ENCODE results near the gene MISFA.

MISFA gene

GRCh38 chr11:18599739-18600230 is at the start of gene MISFA:
MISFA (plus strand) TSS chr11:18599789; CDS start chr11:18599929, 140 bp downstream.
- no peak for DNase-seq (ENCODE audit: extremely low read depth, low read depth)
- TF ChIP-seq CTCF (IDR thresholded peaks at IDR 0.05; ENCODE audit: low read depth, low read length, missing control alignments): no peak
- no peak within 1 kb of the TSS for H3K4me3 ChIP-seq (replicated peaks; ENCODE audit: low read depth, low read length)

- H3K4me3 ChIP-seq (replicated peaks; ENCODE audit: low read depth, low read length): no peak overlapping the region
- DNase-seq (ENCODE audit: extremely low read depth, low read depth): no peak
- TF ChIP-seq CTCF (IDR thresholded peaks at IDR 0.05; ENCODE audit: low read depth, low read length, missing control alignments): no peak
Observed at GRCh38 chr11:18563090-18563730, 36.4 kb upstream of the MISFA start.

DNA sequence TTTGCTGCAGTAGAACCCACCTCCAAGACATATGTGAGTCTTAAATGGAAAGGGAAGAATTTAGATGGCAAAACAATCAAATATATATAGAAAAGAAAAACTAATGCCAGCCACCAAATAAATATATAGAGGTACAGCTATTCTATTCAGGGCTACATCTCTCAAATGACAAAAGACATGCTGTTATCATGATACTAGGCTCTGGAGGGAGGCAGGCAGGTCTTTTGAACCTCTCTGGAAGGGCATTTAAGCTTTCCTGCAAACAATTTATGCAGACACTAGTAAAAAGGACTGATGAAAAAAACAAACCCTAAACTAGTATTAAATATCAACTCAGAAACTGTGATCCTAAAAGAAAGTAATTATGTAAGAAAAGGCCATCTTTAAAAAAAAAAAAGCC is 35.4 kb upstream of the MISFA start:
- no peak for DNase-seq (ENCODE audit: extremely low read depth, low read depth)
- no peak for TF ChIP-seq CTCF (IDR thresholded peaks at IDR 0.05; ENCODE audit: low read depth, low read length, missing control alignments)
- no peak overlapping the region for H3K4me3 ChIP-seq (replicated peaks; ENCODE audit: low read depth, low read length)

DNA sequence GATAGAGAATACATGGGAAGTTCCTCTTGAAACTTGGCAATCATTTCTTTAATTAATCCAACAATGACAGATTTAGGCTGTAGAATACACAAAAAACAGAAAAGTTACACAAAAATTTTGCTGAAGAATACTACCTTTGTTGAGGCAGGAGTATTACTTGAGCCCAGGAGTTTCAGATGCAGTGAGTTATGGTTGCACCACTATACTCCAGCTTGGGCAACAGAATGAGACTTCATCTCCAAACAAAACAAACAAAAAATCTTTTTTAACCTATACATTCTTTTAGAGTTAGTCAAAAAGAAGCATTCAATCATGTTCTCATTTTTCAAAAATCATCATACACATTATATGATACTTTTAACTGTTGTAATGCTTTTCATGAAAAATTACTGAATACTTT is 33.2 kb upstream of the MISFA start:
- TF ChIP-seq CTCF (IDR thresholded peaks at IDR 0.05; ENCODE audit: low read depth, low read length, missing control alignments): no peak
- no peak for DNase-seq (ENCODE audit: extremely low read depth, low read depth)
- H3K4me3 ChIP-seq (replicated peaks; ENCODE audit: low read depth, low read length): no peak overlapping the region

DNA sequence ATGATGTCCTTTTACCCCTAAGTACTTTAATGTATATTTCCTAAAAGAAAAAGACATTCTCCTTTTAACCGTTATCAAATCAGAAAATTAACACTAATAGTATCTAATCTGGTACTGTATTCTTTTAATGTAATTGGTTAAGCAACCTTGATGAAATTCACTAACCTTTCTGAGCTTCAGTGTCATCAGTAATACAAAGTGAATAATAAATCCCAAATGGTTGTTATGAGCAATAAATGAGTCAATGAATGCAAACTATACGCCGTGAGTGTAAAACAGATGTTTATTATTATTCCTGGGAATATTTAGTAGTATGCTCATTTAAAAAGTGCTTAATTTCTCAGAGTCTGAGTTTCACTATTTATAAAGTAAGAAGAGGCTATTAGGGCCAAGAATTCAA is 32.5 kb upstream of the MISFA start:
- no peak overlapping the region for H3K4me3 ChIP-seq (replicated peaks; ENCODE audit: low read depth, low read length)
- no peak for TF ChIP-seq CTCF (IDR thresholded peaks at IDR 0.05; ENCODE audit: low read depth, low read length, missing control alignments)
- no peak for DNase-seq (ENCODE audit: extremely low read depth, low read depth)

DNA sequence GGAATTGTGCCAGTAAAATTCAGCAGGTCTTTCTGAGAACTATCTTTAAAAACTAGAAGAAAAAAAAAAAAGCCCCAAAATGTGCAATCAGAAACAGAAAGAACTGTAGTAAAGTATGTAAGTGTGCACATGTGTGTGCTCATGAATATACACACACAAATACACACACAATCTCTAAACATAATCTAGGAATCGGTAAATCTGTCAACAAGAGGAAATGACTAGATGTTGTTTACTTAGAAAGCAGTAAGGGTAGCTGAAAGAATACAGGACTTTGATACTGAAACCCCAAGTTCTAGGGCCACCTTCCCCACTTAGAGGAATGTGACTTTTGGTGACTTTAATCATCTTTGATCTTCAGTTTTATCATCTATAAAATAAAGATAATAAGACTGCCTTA is 24.2 kb upstream of the MISFA start:
- DNase-seq (ENCODE audit: extremely low read depth, low read depth): no peak
- no peak overlapping the region for H3K4me3 ChIP-seq (replicated peaks; ENCODE audit: low read depth, low read length)
- no peak for TF ChIP-seq CTCF (IDR thresholded peaks at IDR 0.05; ENCODE audit: low read depth, low read length, missing control alignments)

Data from HFF-Myc (cell line).